ENCODE data around the gene ZNF77.

Gene ZNF77

DNA sequence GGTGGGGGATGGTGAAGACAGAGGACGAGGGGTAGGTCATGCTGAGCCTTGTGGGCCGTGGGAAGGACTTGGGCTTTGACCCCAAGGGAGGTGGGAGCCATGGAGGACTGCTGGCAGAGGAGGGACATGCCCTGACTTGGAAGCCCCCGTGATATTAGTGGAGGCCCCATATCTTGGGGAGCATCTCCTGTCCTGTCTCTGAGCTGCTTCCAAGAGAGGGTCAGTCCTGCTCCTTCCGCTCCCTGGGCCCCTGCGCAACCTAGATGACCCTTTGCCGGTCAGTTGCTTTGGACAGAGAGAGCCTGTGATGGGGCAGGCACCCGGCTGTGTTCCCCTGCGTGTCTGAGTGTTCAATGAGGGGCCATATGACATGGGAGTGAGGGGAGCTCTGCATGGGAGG is 37.8 kb upstream of the ZNF77 start:
- H3K4me1 ChIP-seq (ENCODE audit: control insufficient read depth, low read depth, low read length), result peaks cover 22% of the 10 kb centered on the region
- no peaks in the 10 kb centered on the region for H3K9me3 ChIP-seq (ENCODE audit: control insufficient read depth, low read depth, low read length)
- H3K27me3 ChIP-seq (ENCODE audit: control insufficient read depth, insufficient read depth, low read length), result peaks cover 59% of the 10 kb centered on the region
- H3K36me3 ChIP-seq (ENCODE audit: control insufficient read depth, low read depth, low read length), result no peaks in the 10 kb centered on the region
- H3K4me3 ChIP-seq (ENCODE audit: low read length), result no peak overlapping the region
- no peak overlapping the region for H3K27ac ChIP-seq (ENCODE audit: low read length)
- H3K9ac ChIP-seq (ENCODE audit: low read length), result no peak overlapping the region

GRCh38 chr19:2981898-2982297 is 37.1 kb upstream of the ZNF77 start:
- Histone ChIP-seq H3K27me3 (ENCODE audit: control insufficient read depth, insufficient read depth, low read length) (peaks cover 59% of the 10 kb centered on the region), H3K4me1 (ENCODE audit: control insufficient read depth, low read depth, low read length) (peaks cover 16% of the 10 kb centered on the region)

GRCh38 chr19:2978772-2979171 is 34.0 kb upstream of the ZNF77 start:
- no peak overlapping the region for H3K27ac ChIP-seq (ENCODE audit: low read length)

More at GRCh38 chr19:2981898-2982297, 37.1 kb upstream of the ZNF77 start:
- H3K36me3 ChIP-seq (ENCODE audit: control insufficient read depth, low read depth, low read length), result no peaks in the 10 kb centered on the region
- no peak overlapping the region for H3K27ac ChIP-seq (ENCODE audit: low read length)
- H3K9me3 ChIP-seq (ENCODE audit: control insufficient read depth, low read depth, low read length), result no peaks in the 10 kb centered on the region
- no peak overlapping the region for H3K4me3 ChIP-seq (ENCODE audit: low read length)
- no peak overlapping the region for H3K9ac ChIP-seq (ENCODE audit: low read length)

DNA sequence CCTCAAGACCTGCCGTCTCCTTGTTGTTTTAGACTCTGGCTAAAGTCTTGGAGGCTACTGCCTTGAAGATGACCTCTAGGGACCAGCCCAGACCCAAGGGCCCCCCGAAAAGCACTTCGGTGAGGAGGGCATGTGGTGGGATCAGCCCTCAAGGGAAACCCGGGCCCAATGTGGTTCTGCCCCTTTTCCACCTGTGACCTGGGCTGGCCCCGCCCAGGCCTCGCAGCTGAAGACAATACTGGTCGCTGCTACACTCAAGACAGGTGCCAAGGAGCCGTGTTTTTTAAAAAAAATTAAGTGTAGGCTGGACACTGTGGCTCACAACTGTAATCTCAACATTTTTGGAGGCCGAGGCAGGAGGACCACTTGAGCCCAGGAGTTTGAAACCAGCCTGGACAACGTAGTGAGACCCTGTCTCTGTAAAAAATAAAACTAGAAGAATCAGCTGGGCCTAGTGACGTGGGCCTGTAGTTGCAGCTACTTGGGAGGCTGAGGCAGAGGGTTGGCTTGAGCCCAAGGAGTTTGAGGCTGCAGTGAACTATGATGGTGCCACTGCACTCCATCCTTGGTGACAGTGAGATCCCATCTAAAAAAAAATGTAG is 33.5 kb upstream of the ZNF77 start:
- no peak overlapping the region for H3K27ac ChIP-seq (ENCODE audit: low read length)
- H3K4me3 ChIP-seq (ENCODE audit: low read length), result peak overlapping the region; percentile 42
- H3K4me1 ChIP-seq (ENCODE audit: control insufficient read depth, low read depth, low read length), result peaks cover 14% of the 10 kb centered on the region
- H3K36me3 ChIP-seq (ENCODE audit: control insufficient read depth, low read depth, low read length), result no peaks in the 10 kb centered on the region
- H3K9me3 ChIP-seq (ENCODE audit: control insufficient read depth, low read depth, low read length), result no peaks in the 10 kb centered on the region
- H3K27me3 ChIP-seq (ENCODE audit: control insufficient read depth, insufficient read depth, low read length), result peaks cover 65% of the 10 kb centered on the region
- H3K9ac ChIP-seq (ENCODE audit: low read length), result no peak overlapping the region

More at GRCh38 chr19:2978772-2979171, 34.0 kb upstream of the ZNF77 start:
- Histone ChIP-seq H3K4me3 (ENCODE audit: low read length) (no peak overlapping the region), H3K27me3 (ENCODE audit: control insufficient read depth, insufficient read depth, low read length) (peaks cover 70% of the 10 kb centered on the region), H3K9me3 (ENCODE audit: control insufficient read depth, low read depth, low read length) (no peaks in the 10 kb centered on the region), H3K36me3 (ENCODE audit: control insufficient read depth, low read depth, low read length) (no peaks in the 10 kb centered on the region), H3K4me1 (ENCODE audit: control insufficient read depth, low read depth, low read length) (peaks cover 15% of the 10 kb centered on the region), H3K9ac (ENCODE audit: low read length) (no peak overlapping the region)

DNA sequence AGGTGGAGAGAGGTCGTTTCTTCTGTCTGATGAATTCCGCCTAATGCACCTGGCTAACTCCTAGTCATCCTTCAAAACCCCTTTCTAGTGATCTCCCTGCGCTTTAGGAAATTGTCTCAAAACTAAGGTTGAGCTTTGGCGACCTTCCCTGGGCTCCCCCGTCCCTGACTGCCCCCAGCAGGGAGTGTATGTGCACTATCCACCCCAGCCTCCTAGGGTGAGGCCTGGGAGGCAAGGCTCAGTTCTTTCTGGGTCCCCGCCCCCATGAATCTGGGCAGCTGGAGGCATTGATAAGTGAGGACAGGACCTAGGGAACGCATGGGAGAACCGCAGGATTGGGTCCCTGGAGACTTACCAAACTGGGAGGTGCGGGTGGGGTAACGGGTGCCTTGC is 33.0 kb upstream of the ZNF77 start:
- Histone ChIP-seq H3K27me3 (ENCODE audit: control insufficient read depth, insufficient read depth, low read length) (peaks cover 59% of the 10 kb centered on the region), H3K9me3 (ENCODE audit: control insufficient read depth, low read depth, low read length) (no peaks in the 10 kb centered on the region), H3K27ac (ENCODE audit: low read length) (no peak overlapping the region), H3K9ac (ENCODE audit: low read length) (no peak overlapping the region), H3K4me3 (ENCODE audit: low read length) (peak overlapping the region; percentile 42), H3K4me1 (ENCODE audit: control insufficient read depth, low read depth, low read length) (peaks cover 10% of the 10 kb centered on the region), H3K36me3 (ENCODE audit: control insufficient read depth, low read depth, low read length) (no peaks in the 10 kb centered on the region)

GRCh38 chr19:2977001-2977745 is 32.4 kb upstream of the ZNF77 start, which contains the start of gene TLE6:
TLE6 (plus strand) TSS chr19:2977564; CDS start chr19:2978234, 670 bp downstream.
- Histone ChIP-seq H3K9me3 (ENCODE audit: control insufficient read depth, low read depth, low read length) (no peaks in the 10 kb centered on the region), H3K4me3 (ENCODE audit: low read length) (peak within 1 kb of the TSS; percentile 54), H3K27me3 (ENCODE audit: control insufficient read depth, insufficient read depth, low read length) (peaks cover 55% of the 10 kb centered on the region), H3K9ac (ENCODE audit: low read length) (no peak within 1 kb of the TSS), H3K36me3 (ENCODE audit: control insufficient read depth, low read depth, low read length) (no peaks in the 10 kb centered on the region), H3K27ac (ENCODE audit: low read length) (no peak within 1 kb of the TSS), H3K4me1 (ENCODE audit: control insufficient read depth, low read depth, low read length) (peaks cover 10% of the 10 kb centered on the region)

GRCh38 chr19:2976609-2977000 is 31.8 kb upstream of the ZNF77 start:
- H3K4me3 ChIP-seq (ENCODE audit: low read length), result peak overlapping the region; percentile 54
- peaks cover 13% of the 10 kb centered on the region for H3K4me1 ChIP-seq (ENCODE audit: control insufficient read depth, low read depth, low read length)

DNA sequence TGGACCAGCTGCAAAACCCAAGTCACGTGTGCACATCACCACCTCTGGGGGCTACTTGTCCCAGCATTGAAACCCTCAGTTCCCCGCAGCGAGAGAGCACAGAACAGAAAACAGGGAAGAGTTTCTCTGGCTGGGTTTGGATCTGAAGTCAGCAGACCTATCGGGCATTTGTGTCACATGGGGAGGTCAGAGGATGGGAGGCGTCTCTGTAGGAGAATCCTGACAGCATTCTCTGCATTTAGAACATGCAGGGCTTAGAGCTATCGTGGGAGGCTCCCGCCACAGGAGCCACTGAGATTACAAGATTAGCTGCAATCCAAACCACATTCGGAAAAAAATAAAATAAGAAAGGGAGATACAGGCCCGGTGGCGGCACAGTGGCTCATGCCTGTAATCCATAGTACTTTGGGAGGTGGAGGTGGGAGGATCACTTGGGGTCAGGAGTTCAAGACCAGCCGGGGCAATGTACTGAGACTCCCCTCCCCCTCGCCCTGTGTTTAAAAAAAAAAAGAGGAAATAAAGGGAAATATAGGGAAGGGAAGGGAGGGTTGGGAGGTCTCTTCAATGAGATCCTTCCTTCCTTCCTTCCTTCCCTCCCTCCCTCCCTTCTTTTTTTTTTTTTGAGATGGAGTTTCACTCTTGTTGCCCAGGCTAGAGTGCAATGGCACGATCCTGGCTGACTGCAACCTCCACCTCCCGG is 29.7 kb upstream of the ZNF77 start:
- H3K9ac ChIP-seq (ENCODE audit: low read length), result no peak overlapping the region
- H3K4me3 ChIP-seq (ENCODE audit: low read length), result no peak overlapping the region
- no peaks in the 10 kb centered on the region for H3K36me3 ChIP-seq (ENCODE audit: control insufficient read depth, low read depth, low read length)
- peaks cover 13% of the 10 kb centered on the region for H3K4me1 ChIP-seq (ENCODE audit: control insufficient read depth, low read depth, low read length)
- peaks cover 44% of the 10 kb centered on the region for H3K27me3 ChIP-seq (ENCODE audit: control insufficient read depth, insufficient read depth, low read length)
- H3K27ac ChIP-seq (ENCODE audit: low read length), result no peak overlapping the region
- no peaks in the 10 kb centered on the region for H3K9me3 ChIP-seq (ENCODE audit: control insufficient read depth, low read depth, low read length)

More at GRCh38 chr19:2976609-2977000, 31.8 kb upstream of the ZNF77 start:
- Histone ChIP-seq H3K9ac (ENCODE audit: low read length) (no peak overlapping the region), H3K36me3 (ENCODE audit: control insufficient read depth, low read depth, low read length) (no peaks in the 10 kb centered on the region), H3K27ac (ENCODE audit: low read length) (no peak overlapping the region), H3K27me3 (ENCODE audit: control insufficient read depth, insufficient read depth, low read length) (peaks cover 55% of the 10 kb centered on the region), H3K9me3 (ENCODE audit: control insufficient read depth, low read depth, low read length) (no peaks in the 10 kb centered on the region)

DNA sequence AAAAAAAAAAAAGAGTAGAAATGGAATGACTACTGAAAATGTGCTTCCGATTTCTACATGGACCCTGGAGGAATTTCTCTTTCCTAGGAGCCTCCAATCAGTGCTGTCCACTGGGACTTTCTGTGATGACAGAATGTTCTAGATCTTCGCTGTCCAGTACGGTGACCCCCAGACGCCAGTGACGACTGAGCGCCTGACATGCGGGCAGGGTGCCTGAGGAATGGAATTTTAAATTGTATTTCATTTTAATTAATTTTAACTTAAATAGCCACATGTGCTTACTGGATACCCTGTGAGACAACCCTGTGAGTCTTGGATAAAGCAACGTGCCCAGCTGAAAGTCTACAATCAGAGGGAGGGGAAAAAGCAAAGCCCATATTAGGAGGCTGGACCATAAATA is 28.5 kb upstream of the ZNF77 start:
- Histone ChIP-seq H3K9me3 (ENCODE audit: control insufficient read depth, low read depth, low read length) (no peaks in the 10 kb centered on the region), H3K9ac (ENCODE audit: low read length) (no peak overlapping the region), H3K27me3 (ENCODE audit: control insufficient read depth, insufficient read depth, low read length) (peaks cover 36% of the 10 kb centered on the region), H3K36me3 (ENCODE audit: control insufficient read depth, low read depth, low read length) (no peaks in the 10 kb centered on the region), H3K4me3 (ENCODE audit: low read length) (no peak overlapping the region), H3K27ac (ENCODE audit: low read length) (no peak overlapping the region), H3K4me1 (ENCODE audit: control insufficient read depth, low read depth, low read length) (peaks cover 13% of the 10 kb centered on the region)

DNA sequence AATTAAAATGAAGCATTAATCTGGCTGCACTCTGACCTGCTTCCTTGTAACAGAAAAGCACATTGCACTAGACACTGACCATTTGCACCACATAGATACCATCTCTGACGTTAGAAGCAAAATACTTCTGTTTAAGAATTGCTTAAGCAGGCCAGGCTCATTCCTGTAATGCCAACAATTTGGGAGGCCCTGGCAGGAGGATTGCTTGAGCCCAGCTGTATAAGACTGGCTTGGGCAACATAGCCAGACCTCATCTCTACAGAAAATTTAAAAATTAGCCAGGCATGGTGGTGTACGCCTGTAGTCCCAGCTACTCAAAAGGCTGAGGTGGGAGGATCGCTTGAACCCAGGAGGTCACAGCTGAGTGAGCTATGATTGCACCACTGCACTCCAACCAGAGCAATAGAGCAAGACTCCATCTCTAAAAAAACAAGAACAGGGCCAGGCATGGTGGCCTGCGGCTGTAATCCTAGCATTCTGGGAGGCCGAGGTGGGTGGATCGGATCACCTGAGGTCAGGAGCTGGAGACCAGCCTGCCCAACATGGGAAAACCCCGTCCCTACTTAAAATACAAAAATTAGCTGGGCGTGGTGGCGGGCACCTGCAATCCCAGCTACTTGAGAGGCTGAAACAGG is 25.5 kb upstream of the ZNF77 start:
- Histone ChIP-seq H3K27me3 (ENCODE audit: control insufficient read depth, insufficient read depth, low read length) (peaks cover 11% of the 10 kb centered on the region), H3K27ac (ENCODE audit: low read length) (no peak overlapping the region), H3K4me1 (ENCODE audit: control insufficient read depth, low read depth, low read length) (peaks cover 3% of the 10 kb centered on the region)

DNA sequence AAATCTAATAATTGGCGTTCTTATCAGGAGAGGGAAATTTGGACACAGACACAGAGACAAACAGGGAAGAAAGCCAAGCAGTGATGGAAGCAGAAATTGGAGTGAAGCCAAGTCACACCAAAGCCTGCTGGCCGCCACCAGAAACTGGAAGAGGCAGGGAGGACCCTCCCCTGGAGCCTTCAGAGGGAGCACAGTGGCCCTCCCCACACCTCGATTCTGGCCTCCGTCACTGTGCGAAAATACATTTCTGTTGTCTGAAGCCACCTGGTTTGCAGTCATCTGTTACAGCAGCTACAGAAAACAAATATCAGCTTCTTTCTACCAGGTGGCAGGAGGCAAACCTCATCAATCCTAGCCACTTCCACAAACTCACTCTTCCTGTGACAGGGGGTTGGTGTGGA is 24.3 kb upstream of the ZNF77 start:
- no peaks in the 10 kb centered on the region for H3K36me3 ChIP-seq (ENCODE audit: control insufficient read depth, low read depth, low read length)
- H3K9ac ChIP-seq (ENCODE audit: low read length), result no peak overlapping the region
- H3K4me1 ChIP-seq (ENCODE audit: control insufficient read depth, low read depth, low read length), result peaks cover 3% of the 10 kb centered on the region
- no peak overlapping the region for H3K4me3 ChIP-seq (ENCODE audit: low read length)
- peaks cover under 1% of the 10 kb centered on the region for H3K27me3 ChIP-seq (ENCODE audit: control insufficient read depth, insufficient read depth, low read length)
- H3K9me3 ChIP-seq (ENCODE audit: control insufficient read depth, low read depth, low read length), result no peaks in the 10 kb centered on the region
- no peak overlapping the region for H3K27ac ChIP-seq (ENCODE audit: low read length)

More for the DNA sequence above, 25.5 kb upstream of the ZNF77 start:
- Histone ChIP-seq H3K9me3 (ENCODE audit: control insufficient read depth, low read depth, low read length) (no peaks in the 10 kb centered on the region), H3K36me3 (ENCODE audit: control insufficient read depth, low read depth, low read length) (no peaks in the 10 kb centered on the region), H3K9ac (ENCODE audit: low read length) (no peak overlapping the region), H3K4me3 (ENCODE audit: low read length) (no peak overlapping the region)

Measured in iPS-18a (cell line).